NCI-H1092 (cell line): ENCODE results near the gene ZNF593OS.

ENCODE experiments used
- DNase-seq: peaks from one replicate; lab custom pipeline; 2025; lab: John Stamatoyannopoulos, UW

The ZNF593OS gene

GRCh38 chr1:26171084-26172072 lies at the start of gene ZNF593OS:
Gene ZNF593OS (minus strand): TSS chr1:26171832. CDS start chr1:26171661, 171 bp downstream.
- no peak for DNase-seq

GRCh38 chr1:26221094-26221493 lies 49.5 kb upstream of the ZNF593OS start:
- no peak for DNase-seq

- no peak for DNase-seq
Observed at GRCh38 chr1:26220199-26220912, 48.7 kb upstream of the ZNF593OS start.

GRCh38 chr1:26218906-26219494 lies 47.4 kb upstream of the ZNF593OS start:
- peak; percentile 9 for DNase-seq

- no peak for DNase-seq
Observed at GRCh38 chr1:26215246-26215645, 43.6 kb upstream of the ZNF593OS start.

GRCh38 chr1:26213335-26213905 lies 41.8 kb upstream of the ZNF593OS start:
- DNase-seq, result no peak

GRCh38 chr1:26212726-26213125 lies 41.1 kb upstream of the ZNF593OS start:
- no peak for DNase-seq

GRCh38 chr1:26210147-26210870 lies 38.7 kb upstream of the ZNF593OS start:
- no peak for DNase-seq

- DNase-seq, result no peak
Observed at GRCh38 chr1:26203642-26204318, 32.1 kb upstream of the ZNF593OS start.

- DNase-seq, result no peak
Observed at GRCh38 chr1:26200413-26200812, 28.8 kb upstream of the ZNF593OS start.

GRCh38 chr1:26197813-26198212 lies 26.2 kb upstream of the ZNF593OS start:
- no peak for DNase-seq

GRCh38 chr1:26197301-26197700 lies 25.7 kb upstream of the ZNF593OS start:
- no peak for DNase-seq

- no peak for DNase-seq
Observed at GRCh38 chr1:26195805-26196204, 24.2 kb upstream of the ZNF593OS start.

GRCh38 chr1:26191739-26192138 lies 20.1 kb upstream of the ZNF593OS start:
- DNase-seq, result no peak

- DNase-seq, result peak; percentile 34
Observed at GRCh38 chr1:26190373-26190987, 18.8 kb upstream of the ZNF593OS start, which contains the start of gene CATSPER4. Gene CATSPER4 (plus strand): TSS chr1:26190602. CDS start chr1:26190628, 26 bp downstream.

GRCh38 chr1:26189751-26190275 lies 18.2 kb upstream of the ZNF593OS start:
- DNase-seq, result no peak

GRCh38 chr1:26189331-26189730 lies 17.7 kb upstream of the ZNF593OS start:
- no peak for DNase-seq

GRCh38 chr1:26188477-26188876 lies 16.8 kb upstream of the ZNF593OS start:
- no peak for DNase-seq

- DNase-seq, result no peak
Observed at GRCh38 chr1:26187882-26188281, 16.2 kb upstream of the ZNF593OS start.

GRCh38 chr1:26184883-26185282 lies 13.3 kb upstream of the ZNF593OS start:
- DNase-seq, result no peak
